ENCODE data around the gene SLC39A12.

The SLC39A12 gene

GRCh38 chr10:17980846-17981565 is 29.3 kb downstream of the SLC39A12 start:
- no peak for DNase-seq (ENCODE audit: low read depth in 1 of 2, low spot score in 1 of 2)
- no peak for TF ChIP-seq JUND (IDR thresholded peaks at IDR 0.05; ENCODE audit: low read depth)
- in situ Hi-C loops (cut with HindIII; ENCODE audit: low pct_unique_long_range_greater_than_20kb, low sequenced_read_pairs), result no loop called here

GRCh38 chr10:17981766-17982380 is 30.2 kb downstream of the SLC39A12 start:
- DNase-seq (ENCODE audit: low read depth in 1 of 2, low spot score in 1 of 2), result no peak
- in situ Hi-C loops (cut with HindIII; ENCODE audit: low pct_unique_long_range_greater_than_20kb, low sequenced_read_pairs), result no loop called here
- no peak for TF ChIP-seq JUND (IDR thresholded peaks at IDR 0.05; ENCODE audit: low read depth)

- DNase-seq (ENCODE audit: low read depth in 1 of 2, low spot score in 1 of 2), result no peak
- TF ChIP-seq JUND (IDR thresholded peaks at IDR 0.05; ENCODE audit: low read depth), result no peak
- in situ Hi-C loops (cut with HindIII; ENCODE audit: low pct_unique_long_range_greater_than_20kb, low sequenced_read_pairs), result no loop called here
Observed at GRCh38 chr10:17984056-17984455, 32.3 kb downstream of the SLC39A12 start.

- no peak for DNase-seq (ENCODE audit: low read depth in 1 of 2, low spot score in 1 of 2)
- in situ Hi-C loops (cut with HindIII; ENCODE audit: low pct_unique_long_range_greater_than_20kb, low sequenced_read_pairs), result no loop called here
- no peak for TF ChIP-seq JUND (IDR thresholded peaks at IDR 0.05; ENCODE audit: low read depth)
Observed at GRCh38 chr10:17984563-17984962, 32.8 kb downstream of the SLC39A12 start.

GRCh38 chr10:17989908-17990767 is 38.4 kb downstream of the SLC39A12 start:
- in situ Hi-C loops (cut with HindIII; ENCODE audit: low pct_unique_long_range_greater_than_20kb, low sequenced_read_pairs), result no loop called here

GRCh38 chr10:17992266-17992665 is 40.5 kb downstream of the SLC39A12 start:
- in situ Hi-C loops (cut with HindIII; ENCODE audit: low pct_unique_long_range_greater_than_20kb, low sequenced_read_pairs), result no loop called here
- no peak for TF ChIP-seq JUND (IDR thresholded peaks at IDR 0.05; ENCODE audit: low read depth)
- no peak for DNase-seq (ENCODE audit: low read depth in 1 of 2, low spot score in 1 of 2)

More at GRCh38 chr10:17989908-17990767, 38.4 kb downstream of the SLC39A12 start:
- no peak for DNase-seq (ENCODE audit: low read depth in 1 of 2, low spot score in 1 of 2)
- no peak for TF ChIP-seq JUND (IDR thresholded peaks at IDR 0.05; ENCODE audit: low read depth)

- no peak for TF ChIP-seq JUND (IDR thresholded peaks at IDR 0.05; ENCODE audit: low read depth)
- DNase-seq (ENCODE audit: low read depth in 1 of 2, low spot score in 1 of 2), result no peak
- in situ Hi-C loops (cut with HindIII; ENCODE audit: low pct_unique_long_range_greater_than_20kb, low sequenced_read_pairs), result no loop called here
Observed at GRCh38 chr10:17993361-17993760, 41.6 kb downstream of the SLC39A12 start.

- no peak for TF ChIP-seq JUND (IDR thresholded peaks at IDR 0.05; ENCODE audit: low read depth)
- in situ Hi-C loops (cut with HindIII; ENCODE audit: low pct_unique_long_range_greater_than_20kb, low sequenced_read_pairs), result no loop called here
- no peak for DNase-seq (ENCODE audit: low read depth in 1 of 2, low spot score in 1 of 2)
Observed at GRCh38 chr10:18000601-18001000, 48.9 kb downstream of the SLC39A12 start.

GRCh38 chr10:18005445-18005780 is 53.7 kb downstream of the SLC39A12 start:
- DNase-seq (ENCODE audit: low read depth in 1 of 2, low spot score in 1 of 2), result no peak
- in situ Hi-C loops (cut with HindIII; ENCODE audit: low pct_unique_long_range_greater_than_20kb, low sequenced_read_pairs), result no loop called here
- TF ChIP-seq JUND (IDR thresholded peaks at IDR 0.05; ENCODE audit: low read depth), result no peak

- DNase-seq (ENCODE audit: low read depth in 1 of 2, low spot score in 1 of 2), result no peak
- in situ Hi-C loops (cut with HindIII; ENCODE audit: low pct_unique_long_range_greater_than_20kb, low sequenced_read_pairs), result no loop called here
- TF ChIP-seq JUND (IDR thresholded peaks at IDR 0.05; ENCODE audit: low read depth), result no peak
Observed at GRCh38 chr10:18005781-18006456, 54.2 kb downstream of the SLC39A12 start.

GRCh38 chr10:18008986-18009385 is 57.3 kb downstream of the SLC39A12 start:
- in situ Hi-C loops (cut with HindIII; ENCODE audit: low pct_unique_long_range_greater_than_20kb, low sequenced_read_pairs), result no loop called here
- DNase-seq (ENCODE audit: low read depth in 1 of 2, low spot score in 1 of 2), result no peak
- no peak for TF ChIP-seq JUND (IDR thresholded peaks at IDR 0.05; ENCODE audit: low read depth)

- DNase-seq (ENCODE audit: low read depth in 1 of 2, low spot score in 1 of 2), result no peak
- in situ Hi-C loops (cut with HindIII; ENCODE audit: low pct_unique_long_range_greater_than_20kb, low sequenced_read_pairs), result no loop called here
- no peak for TF ChIP-seq JUND (IDR thresholded peaks at IDR 0.05; ENCODE audit: low read depth)
Observed at GRCh38 chr10:18010050-18010449, 58.3 kb downstream of the SLC39A12 start.
